Stimulated activated CD8-positive, alpha-beta memory T cell treated with anti-CD3 and anti-CD28 coated beads, Interleukin-12 subunit alpha, Interleukin-12 subunit beta, amount 100 ng/mL, for 24 hours (primary cell): ENCODE data around the gene CFTR.
"Not testable (repeated sequence)": the region's sequence is repeated elsewhere in the genome, so short reads cannot be mapped to it uniquely, and the experiment has no call there.

Experiments
- DNase-seq: peaks from one replicate; pipeline ENCODE4 v3.0.0-alpha.2; 2020; ENCODE audit errors: extremely low read depth

CFTR gene

DNA sequence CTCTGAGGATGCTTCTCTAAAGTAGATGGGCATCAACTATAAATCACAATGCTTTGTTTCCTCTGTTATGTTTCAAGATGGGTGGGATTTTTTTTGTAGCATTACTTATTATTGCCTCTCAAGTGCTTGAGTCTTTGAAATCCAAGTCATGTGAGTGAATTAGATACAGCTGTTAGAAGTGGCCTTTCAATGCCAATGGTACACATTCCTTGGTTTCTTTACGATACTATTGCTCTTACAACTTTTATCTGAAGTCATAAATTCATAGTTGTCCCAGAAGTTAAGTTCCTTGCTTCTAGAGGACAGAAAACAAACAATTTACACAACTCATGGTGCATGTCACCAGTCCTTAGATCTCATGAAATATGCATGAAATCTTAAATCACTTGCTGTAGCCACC is 15.5 kb downstream of the CFTR start:
- DNase-seq: no peak

DNA sequence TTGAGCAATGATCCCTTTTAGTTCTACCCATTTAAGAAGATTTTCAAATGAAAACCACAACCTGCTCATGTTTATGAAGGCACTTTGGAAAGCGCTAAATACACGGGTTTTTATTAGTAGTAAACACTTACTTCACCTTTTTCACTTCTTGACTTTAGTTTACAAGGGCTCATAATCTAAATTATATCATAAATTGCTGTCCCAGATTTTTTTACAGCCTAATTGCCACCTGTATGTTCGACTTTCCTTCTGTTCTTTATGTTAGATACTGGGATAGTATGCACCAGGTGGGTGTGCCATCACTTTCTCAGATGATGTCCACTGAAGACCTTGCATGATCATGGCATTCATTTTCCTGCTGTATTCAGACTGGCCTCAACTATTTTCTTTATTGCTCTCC is 22.5 kb downstream of the CFTR start:
- no peak for DNase-seq

DNA sequence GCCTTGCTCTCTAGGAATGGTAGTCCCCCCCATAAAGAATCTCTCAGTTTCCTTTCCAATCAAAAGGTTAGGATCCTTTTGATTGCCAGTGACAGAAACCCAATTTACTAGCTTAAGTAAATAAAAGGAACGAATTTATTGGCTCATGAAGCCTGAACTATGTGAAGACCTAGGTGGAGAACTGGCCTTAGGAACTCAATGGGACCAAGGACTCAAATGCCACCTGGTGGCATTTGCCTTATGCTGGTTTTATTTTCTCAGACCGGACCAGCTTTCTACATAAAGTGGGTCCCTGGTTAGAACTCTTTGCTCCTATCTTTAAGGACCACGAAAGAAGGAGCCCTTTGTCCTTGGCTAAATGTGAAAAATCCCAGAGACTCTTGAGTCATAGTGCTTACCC is 25.4 kb downstream of the CFTR start:
- no peak for DNase-seq

DNA sequence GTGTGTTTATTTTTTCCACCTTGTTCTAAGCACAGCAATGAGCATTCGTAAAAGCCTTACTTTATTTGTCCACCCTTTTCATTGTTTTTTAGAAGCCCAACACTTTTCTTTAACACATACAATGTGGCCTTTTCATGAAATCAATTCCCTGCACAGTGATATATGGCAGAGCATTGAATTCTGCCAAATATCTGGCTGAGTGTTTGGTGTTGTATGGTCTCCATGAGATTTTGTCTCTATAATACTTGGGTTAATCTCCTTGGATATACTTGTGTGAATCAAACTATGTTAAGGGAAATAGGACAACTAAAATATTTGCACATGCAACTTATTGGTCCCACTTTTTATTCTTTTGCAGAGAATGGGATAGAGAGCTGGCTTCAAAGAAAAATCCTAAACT is 28.9 kb downstream of the CFTR start:
- no peak for DNase-seq

DNA sequence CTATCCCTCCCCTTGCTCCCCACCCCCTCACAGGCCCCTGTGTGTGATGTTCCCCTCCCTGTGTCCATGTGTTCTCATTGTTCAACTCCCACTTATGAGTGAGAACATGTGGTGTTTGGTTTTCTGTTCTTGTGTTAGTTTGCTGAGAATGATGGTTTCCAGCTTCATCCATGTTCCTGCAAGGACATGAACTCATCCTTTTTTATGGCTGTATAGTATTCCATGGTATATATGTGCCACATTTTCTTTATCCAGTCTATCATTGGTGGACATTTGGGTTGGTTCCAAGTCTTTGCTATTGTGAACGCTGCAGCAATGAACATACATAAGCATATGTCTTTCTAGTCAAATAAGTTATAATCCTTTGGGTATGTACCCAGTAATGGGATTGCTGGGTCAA is 37.4 kb downstream of the CFTR start:
- DNase-seq: not testable (repeated sequence)

DNA sequence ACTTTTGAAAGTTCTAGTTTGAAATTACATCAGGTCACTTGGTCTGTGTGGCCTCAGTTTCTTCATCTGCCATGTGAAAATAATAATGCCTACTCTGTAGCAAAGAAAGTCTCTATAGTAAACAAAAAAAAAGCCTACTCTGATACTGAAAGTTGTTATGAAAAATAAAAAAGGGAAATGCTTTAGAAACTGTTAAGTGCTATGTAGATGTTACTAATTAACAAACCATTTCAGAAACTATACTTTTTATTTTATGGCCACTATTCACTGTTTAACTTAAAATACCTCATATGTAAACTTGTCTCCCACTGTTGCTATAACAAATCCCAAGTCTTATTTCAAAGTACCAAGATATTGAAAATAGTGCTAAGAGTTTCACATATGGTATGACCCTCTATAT is 50.6 kb downstream of the CFTR start:
- DNase-seq: no peak

DNA sequence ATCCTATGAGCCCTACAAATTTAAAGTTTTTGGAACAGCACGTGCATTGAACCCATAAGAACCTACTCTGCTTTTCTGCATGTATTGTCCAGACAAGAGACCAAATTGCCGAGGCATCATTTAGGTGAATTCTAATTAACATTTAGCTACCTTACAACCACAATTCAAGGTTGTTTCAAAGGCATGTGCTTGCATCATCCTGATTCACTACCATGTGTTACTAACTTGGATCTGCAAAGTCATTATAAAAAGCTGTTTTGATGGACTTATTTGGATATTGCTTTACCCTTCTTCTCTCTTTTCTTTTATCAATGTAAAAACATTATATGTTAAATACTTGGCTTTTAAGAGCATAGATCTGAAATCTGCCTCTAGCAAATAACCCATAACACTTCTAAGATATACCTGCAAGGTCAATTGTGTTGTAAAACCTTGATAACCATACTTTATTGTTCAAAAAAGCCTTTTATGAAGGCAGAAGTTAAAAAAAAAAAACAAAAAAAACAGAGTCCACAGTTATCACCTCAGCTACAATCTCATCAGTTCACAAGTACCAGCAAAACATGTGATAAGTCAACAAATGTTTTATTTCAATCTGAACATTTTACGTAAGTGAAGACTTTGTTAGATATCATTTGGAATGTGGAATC is 51.9 kb downstream of the CFTR start:
- no peak for DNase-seq

DNA sequence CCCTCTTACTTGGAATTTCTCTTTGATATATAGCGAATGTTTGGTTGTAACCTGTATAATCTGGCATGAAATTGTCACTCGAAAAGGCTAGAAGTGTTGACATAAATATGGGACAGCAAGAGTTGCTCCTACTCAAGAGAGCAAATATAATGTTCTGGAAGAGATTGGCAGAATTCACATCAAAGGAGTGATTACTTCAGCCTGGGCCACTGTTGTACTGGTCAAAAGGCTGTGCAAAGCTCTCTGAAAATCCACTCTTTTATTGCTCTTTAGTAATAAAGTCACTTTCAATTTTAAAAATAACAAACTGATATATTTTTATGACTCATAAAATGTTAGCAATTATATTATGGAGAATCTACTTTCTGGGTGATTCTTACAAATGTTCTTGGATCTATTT is 58.2 kb downstream of the CFTR start:
- no peak for DNase-seq

DNA sequence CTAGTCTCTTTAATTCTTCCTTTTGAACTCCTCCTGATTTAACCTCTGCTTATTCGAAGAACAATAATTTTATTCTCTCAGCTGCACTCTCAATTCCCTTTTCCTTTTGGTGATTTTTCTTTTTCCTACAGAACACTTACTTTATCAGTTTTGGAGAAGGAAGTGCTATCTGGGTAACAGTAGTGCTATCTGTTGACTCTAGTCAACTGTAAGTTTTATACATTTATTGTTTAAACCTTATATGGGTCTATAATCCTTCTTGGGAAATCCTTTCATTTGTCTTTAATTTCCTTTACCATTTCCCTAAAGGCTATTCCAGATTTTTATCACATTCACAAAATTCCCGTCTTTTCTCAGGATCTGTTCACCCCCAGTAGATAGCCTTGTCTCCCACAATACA is 64.2 kb downstream of the CFTR start:
- DNase-seq: no peak

DNA sequence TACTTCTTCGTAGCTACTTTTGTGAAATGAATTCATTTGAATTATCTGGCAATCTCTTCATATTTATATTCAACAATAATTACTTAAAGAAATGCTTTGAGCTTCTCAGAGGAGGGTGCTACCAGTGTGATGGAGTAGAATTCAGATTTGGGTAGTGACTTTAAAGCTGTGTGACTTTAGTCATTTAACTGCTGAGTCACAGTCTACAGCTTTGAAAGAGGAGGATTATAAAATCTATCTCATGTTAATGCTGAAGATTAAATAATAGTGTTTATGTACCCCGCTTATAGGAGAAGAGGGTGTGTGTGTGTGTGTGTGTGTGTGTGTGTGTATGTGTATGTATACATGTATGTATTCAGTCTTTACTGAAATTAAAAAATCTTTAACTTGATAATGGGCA is 68.2 kb downstream of the CFTR start:
- no peak for DNase-seq

DNA sequence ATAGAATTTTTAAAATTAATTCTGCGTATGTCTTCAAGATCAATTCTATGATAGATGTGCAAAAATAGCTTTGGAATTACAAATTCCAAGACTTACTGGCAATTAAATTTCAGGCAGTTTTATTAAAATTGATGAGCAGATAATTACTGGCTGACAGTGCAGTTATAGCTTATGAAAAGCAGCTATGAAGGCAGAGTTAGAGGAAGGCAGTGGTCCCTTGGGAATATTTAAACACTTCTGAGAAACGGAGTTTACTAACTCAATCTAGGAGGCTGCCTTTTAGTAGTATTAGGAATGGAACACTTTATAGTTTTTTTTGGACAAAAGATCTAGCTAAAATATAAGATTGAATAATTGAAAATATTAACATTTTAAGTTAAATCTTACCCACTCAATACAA is 70.8 kb downstream of the CFTR start:
- no peak for DNase-seq

DNA sequence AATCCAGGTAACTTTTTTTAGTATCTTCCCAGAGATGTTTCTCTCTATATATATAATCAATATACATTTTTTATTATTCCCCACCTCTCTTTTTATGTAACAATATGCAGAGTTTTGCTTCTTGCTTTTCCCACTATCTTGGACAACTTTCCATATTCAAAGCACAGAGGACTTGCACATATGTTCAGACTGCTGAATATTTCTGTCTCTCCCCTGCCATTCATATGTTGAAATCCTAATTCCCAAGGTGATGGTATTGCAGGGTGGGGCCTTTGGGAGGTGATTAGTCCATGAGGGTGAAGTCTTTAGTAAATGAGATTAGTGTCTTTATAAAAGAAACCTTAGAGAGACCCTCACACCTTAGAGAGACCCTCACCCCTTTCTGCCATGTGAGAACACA is 72.8 kb downstream of the CFTR start:
- DNase-seq: no peak

DNA sequence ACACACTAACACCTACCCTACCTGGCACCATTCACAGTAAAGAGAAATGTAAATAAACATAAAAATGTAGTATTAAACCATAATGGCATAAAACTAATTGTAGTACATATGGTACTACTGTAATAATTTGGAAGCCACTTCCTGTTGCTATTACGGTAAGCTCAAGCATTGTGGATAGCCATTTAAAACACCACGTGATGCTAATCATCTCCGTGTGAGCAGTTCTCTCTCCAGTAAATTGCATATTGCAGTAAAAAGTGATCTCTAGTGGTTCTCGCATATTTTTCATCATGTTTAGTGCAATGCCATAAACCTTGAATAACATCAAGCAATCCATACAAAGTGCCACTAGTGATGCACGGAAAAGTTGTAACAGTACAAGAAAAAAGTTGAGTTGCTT is 75.4 kb downstream of the CFTR start:
- DNase-seq: no peak

DNA sequence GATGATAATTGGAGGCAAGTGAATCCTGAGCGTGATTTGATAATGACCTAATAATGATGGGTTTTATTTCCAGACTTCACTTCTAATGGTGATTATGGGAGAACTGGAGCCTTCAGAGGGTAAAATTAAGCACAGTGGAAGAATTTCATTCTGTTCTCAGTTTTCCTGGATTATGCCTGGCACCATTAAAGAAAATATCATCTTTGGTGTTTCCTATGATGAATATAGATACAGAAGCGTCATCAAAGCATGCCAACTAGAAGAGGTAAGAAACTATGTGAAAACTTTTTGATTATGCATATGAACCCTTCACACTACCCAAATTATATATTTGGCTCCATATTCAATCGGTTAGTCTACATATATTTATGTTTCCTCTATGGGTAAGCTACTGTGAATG is 79.6 kb downstream of the CFTR start:
- DNase-seq: no peak

DNA sequence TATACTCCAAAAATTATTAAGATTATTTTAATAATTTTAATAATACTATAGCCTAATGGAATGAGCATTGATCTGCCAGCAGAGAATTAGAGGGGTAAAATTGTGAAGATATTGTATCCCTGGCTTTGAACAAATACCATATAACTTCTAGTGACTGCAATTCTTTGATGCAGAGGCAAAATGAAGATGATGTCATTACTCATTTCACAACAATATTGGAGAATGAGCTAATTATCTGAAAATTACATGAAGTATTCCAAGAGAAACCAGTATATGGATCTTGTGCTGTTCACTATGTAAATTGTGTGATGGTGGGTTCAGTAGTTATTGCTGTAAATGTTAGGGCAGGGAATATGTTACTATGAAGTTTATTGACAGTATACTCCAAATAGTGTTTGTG is 80.2 kb downstream of the CFTR start:
- DNase-seq: no peak

DNA sequence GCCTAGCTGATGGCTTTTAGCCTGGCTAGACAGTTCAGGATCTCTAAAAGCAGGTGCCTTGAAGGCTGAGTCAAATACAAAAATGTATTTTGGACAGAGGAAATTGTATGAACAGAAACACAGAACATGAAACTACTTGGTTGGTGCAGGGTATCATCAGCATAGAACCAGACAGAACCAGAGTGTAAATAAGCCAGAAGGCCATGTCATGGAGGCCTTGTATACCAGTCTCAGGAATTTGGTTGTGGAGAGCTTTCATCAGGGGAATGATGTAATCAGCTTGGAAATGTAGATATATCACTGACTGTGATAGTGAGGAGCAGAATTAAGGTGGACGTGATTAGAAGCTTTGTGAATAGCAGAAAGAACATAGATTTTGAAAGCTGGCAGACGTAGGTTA is 82.9 kb downstream of the CFTR start:
- DNase-seq: no peak

DNA sequence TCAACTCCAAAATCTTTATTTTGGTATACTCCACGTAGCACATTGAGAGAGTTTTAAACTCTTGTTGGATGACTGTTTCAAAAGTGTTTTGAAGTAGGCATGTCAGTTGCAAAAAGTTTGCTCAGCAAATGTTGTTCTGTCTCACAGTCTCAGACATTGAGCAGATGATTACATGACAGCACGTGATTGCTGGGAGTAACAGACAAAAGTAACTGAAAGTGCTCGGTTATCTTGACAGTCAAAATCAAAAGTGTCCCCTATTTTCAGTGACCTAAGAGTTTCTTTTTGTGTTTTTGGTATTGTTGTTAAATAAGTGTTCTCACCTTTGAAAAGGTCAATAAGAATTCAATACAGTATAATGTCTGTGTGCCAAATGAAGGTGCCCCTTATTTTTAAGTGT is 84.3 kb downstream of the CFTR start:
- no peak for DNase-seq

DNA sequence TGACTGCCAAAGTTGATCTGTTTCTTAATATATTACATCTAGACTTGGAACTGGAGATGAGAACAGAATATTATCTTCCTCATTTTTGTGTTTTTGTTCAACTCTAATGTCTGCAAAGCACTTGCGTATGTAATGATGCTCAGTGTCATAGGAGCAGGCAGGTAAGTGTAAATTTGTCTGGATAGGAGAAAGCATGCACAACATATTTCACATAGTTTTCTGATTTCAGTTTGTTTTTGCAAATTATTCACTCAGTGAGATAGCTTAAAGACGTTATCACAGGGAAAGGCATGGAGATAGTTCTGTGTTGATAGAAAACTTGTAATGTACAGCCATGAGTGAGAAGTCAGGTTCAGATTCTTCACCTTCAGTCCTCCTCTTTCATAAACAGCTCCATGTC is 84.8 kb downstream of the CFTR start:
- DNase-seq: no peak

DNA sequence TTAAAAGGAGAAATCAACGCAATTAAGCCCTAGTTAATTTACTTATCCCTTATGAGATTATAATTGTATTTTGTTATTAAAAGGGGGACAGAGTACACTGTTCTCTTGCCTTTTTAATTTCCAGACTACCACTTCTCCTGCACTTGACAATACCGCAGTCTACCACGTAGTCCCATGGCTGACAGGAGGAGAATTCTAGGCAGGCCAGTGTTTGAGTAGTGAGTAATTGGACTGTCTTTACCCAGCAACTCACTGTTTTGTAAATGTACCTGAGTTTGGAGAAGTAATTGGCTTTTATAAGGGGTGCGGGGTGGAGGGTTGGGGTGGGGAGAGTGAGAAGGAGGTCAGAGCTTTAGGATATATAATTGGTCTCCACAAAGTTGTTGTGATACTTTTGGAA is 85.4 kb downstream of the CFTR start:
- no peak for DNase-seq

DNA sequence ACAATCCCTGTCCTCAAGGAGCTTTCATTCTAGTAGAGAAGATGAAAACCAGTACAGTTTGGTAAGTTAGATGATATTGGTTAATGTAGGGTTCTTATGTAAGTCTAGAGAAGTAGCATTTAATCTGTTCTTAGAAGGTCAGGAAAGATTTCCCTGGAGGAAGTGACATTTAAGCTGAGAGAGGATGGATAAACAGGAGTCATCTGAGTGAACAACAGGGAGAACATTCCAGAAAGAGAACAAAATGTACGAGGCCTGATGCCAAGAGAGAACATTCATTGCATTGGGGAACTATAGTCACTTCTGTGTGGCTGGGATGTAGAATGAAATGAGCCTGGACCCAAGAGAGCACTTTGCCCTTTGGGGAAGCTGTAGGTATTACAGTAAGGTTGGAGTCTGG is 88.0 kb downstream of the CFTR start:
- DNase-seq: no peak

DNA sequence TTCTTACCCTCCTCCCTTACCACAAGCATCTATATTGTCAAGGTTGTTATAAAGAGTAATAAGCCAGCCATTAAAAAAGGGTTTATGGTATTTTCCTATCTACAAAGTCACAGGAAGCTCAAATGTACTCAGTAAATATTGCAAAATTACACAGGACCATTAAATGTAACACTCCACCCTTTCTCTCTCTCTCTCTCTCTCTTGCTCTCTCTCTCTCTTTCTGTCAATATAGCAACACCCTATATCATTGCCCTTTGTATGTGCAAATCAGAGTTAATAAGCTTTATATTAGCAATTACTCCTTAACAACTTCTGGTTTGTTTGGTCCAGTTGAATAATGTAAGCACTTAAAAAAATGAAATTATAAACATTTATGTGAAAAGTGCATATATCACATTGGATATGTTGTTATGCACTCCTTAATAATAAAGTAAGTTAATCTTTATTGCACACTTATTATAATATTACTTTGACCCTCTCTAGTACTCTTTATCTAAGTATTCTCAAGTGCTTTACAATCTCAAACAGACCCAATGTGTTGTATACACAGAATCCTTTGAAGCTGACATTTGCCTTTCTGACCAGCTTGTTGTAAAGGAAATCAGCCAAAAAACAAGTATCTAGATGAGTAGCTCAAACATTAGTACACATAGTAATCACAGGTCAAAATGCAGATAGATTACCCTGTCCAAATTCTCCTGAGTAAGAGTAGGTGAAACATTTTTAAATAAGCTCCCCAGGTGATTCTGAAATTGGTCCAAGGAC is 93.2 kb downstream of the CFTR start:
- no peak for DNase-seq

DNA sequence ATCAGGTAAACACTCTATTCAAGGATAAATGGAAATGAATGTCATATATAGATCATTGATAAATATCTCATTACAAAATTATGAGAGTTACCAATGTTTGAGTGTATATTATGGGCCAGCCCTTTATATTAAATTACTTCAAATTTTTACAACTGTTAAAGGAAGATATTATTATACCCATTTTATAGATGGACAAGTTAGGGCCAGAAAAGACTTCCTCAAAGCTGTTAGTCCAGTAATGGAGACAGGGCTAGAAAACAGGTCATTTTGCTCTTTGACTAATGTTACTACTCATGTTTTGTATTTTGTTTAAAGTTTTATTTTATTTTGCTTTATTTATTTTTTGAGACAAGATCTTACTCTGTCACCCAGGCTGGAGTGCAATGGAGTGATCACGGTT is 101.6 kb downstream of the CFTR start:
- DNase-seq: no peak

DNA sequence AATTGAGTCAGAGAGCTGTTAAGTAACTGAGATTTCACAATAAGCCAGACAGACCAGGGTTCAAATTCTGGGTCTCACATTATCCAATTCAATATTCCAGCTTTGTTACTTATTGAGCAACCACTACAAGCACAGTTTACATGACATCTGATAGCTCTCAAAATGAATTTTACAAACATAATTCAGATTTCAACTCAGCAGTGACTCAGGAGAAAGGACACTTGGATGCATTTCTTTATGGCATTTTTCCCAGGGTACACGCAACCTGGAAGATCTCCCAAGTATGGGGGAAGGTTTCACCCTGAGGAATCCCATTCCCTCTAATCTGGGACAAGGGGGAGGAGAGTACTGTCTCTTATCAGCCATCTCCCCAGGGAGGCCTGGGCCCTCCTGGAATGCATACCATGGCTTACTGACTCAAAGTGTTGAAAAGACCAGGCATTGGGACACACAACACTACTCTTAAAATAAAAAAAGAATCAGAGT is 102.4 kb downstream of the CFTR start:
- DNase-seq: no peak

DNA sequence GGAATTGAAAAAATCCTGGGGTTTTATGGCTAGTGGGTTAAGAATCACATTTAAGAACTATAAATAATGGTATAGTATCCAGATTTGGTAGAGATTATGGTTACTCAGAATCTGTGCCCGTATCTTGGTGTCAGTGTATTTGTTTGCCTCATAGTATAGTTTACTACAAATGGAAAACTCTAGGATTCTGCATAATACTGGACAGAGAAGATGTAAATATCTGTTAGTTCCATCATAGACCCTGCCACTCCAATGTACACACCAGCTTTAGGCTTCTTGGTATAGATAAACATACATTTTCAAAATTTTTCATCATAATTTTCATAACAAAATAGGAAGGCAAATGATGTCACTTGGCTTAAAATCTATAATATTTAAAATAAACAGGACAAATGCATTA is 108.1 kb downstream of the CFTR start:
- no peak for DNase-seq
